ENCODE data around the gene PDK2.
A peak's percentile ranks its signal among the peaks of the same experiment; 100 is the strongest.

The PDK2 gene

GRCh38 chr17:50102164-50102991, 7.2 kb downstream of the PDK2 start:
- DNase-seq, result no peak

GRCh38 chr17:50103252-50103651, 8.1 kb downstream of the PDK2 start:
- DNase-seq, result no peak

GRCh38 chr17:50103941-50104340, 8.8 kb downstream of the PDK2 start:
- no peak for DNase-seq

GRCh38 chr17:50105811-50106210, 10.7 kb downstream of the PDK2 start:
- DNase-seq, result no peak

- DNase-seq, result no peak
These were observed 11.4 kb downstream of the PDK2 start for GRCh38 chr17:50106393-50107131.

GRCh38 chr17:50107790-50108414, 12.8 kb downstream of the PDK2 start:
- DNase-seq, result no peak

GRCh38 chr17:50108556-50108955, 13.4 kb downstream of the PDK2 start:
- DNase-seq, result no peak

GRCh38 chr17:50109207-50109606, 14.1 kb downstream of the PDK2 start:
- DNase-seq, result no peak

GRCh38 chr17:50109785-50110184, 14.6 kb downstream of the PDK2 start:
- DNase-seq, result no peak

- DNase-seq, result no peak
These were observed 15.6 kb downstream of the PDK2 start for GRCh38 chr17:50110591-50111349.

- DNase-seq, result no peak
These were observed 16.8 kb downstream of the PDK2 start for GRCh38 chr17:50111673-50112655.

GRCh38 chr17:50112694-50113093, 17.5 kb downstream of the PDK2 start:
- no peak for DNase-seq

GRCh38 chr17:50113624-50114320, 18.6 kb downstream of the PDK2 start:
- no peak for DNase-seq

- no peak for DNase-seq
These were observed 19.2 kb downstream of the PDK2 start for GRCh38 chr17:50114401-50114800.

- peak; percentile 57 for DNase-seq
These were observed 19.8 kb downstream of the PDK2 start for GRCh38 chr17:50114849-50115357.

- DNase-seq, result no peak
These were observed 20.6 kb downstream of the PDK2 start for GRCh38 chr17:50115756-50116155.

GRCh38 chr17:50117202-50118051, 22.3 kb downstream of the PDK2 start:
- no peak for DNase-seq

GRCh38 chr17:50118076-50118827, 23.1 kb downstream of the PDK2 start:
- DNase-seq, result no peak

- DNase-seq, result no peak
These were observed 23.7 kb downstream of the PDK2 start for GRCh38 chr17:50118828-50119218.
